Vein endothelial cell (primary cell): Measurements from ENCODE around the gene LMBR1. TPM values are rescaled to one million over a fixed set of nuclear protein-coding genes. Genes with fewer than 3 reads are reported as not detected.

Experiments used
- small RNA-seq: library from RNA; depleted of rRNA; stranded (forward); fragments of <200 nt; gene quantifications from one replicate; pipeline ENCODE3, GENCODE V24; 2012
- total RNA-seq: library from RNA; depleted of rRNA; stranded (reverse); fragments of >200 nt; gene quantifications from 2 replicates; pipeline ENCODE4 v1.2.3, GENCODE V29; 2012

LMBR1 gene
- 122 and 133 TPM in 2 replicates for total RNA-seq

GRCh38 chr7:156892821-156893706 is at the start of gene LMBR1:
TSS of gene LMBR1 (minus strand) at chr7:156893183. CDS start at chr7:156892993, 190 bp downstream.

GRCh38 chr7:156640257-156640948 is 252.6 kb downstream of the LMBR1 start, which contains the start of gene RNF32:
TSS of gene RNF32 (plus strand) at chr7:156640774. CDS start at chr7:156643878, 3,104 bp downstream.

Small RNAs within 50 kb of the gene (small RNA-seq; reads per million reads assigned to genes)
- not detected for gene RNU4-31P

Other genes with a start within 250 kb of the LMBR1 start
- gene NOM1, start 56.5 kb upstream of the LMBR1 start, total RNA-seq: 21.6 and 27.6 TPM in 2 replicates
- not detected in 2 replicates for gene MNX1, start 117.5 kb upstream of the LMBR1 start, total RNA-seq
- 115 and 130 TPM in 2 replicates for gene UBE3C, start 245.7 kb upstream of the LMBR1 start, total RNA-seq